Activated CD8-positive, alpha-beta memory T cell treated with anti-CD3 and anti-CD28 coated beads, Interleukin-2, amount 50 U/mL, for 48 hours (primary cell): Measurements from ENCODE around the gene ZNF254.
"Not testable (repeated sequence)": the region's sequence is repeated elsewhere in the genome, so short reads cannot be mapped to it uniquely, and the experiment has no call there.

Source experiments
- DNase-seq: peaks from one replicate; pipeline ENCODE4 v3.0.0-alpha.2; 2020

The ZNF254 gene

DNA sequence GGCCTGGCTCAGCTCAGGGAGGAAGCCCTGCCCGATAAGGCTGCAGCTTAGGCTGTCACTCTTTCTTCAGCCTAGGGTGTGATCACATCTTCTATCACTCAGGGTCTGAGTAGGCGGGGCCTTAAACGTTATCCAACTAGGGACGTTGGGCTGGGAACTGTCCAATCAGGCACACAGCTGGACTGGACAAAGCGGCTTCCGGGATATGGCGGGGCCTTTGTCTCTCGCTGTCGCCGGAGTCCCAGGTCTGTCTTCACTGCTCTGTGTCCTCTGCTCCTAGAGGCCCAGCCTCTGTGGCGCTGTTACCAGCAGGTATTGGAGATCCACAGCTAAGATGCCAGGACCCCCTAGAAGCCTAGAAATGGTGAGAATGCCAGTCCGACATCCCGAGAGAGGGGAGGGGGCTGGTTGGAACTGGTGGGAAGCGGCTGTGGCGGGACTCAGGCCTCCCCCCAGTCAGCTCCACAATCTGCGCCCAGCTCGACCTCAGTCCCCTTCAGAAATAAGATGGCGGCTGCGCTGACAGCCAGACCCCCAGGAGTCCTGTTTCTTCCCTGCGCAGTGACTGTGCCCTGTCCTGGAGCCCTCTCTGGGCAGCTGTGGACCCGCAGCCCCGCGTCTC lies at the start of gene ZNF254:
ZNF254 (plus strand) TSS at position 214 of the 622 bp plus-strand sequence; CDS start at position 335, 121 bp downstream.
- peak; percentile 85 for DNase-seq

DNA sequence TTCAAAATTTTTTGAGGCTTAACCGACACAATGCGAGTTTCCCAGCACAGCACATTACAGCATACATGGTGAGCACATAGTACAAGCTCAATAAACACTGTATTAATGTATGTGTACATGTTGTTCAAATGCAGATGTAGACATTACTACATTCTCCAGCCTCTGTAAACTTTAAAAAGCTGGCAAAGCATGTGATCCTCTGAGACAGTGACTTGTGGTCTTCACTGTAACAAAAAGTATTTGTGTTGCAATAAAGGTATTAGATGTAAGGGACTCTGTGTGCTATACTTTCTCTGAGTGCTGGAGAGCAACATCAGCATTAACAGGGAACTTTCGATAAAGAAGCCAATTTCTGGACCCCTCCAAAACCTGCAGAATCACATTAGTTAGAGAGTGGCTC lies 46.4 kb upstream of the ZNF254 start:
- no peak for DNase-seq

DNA sequence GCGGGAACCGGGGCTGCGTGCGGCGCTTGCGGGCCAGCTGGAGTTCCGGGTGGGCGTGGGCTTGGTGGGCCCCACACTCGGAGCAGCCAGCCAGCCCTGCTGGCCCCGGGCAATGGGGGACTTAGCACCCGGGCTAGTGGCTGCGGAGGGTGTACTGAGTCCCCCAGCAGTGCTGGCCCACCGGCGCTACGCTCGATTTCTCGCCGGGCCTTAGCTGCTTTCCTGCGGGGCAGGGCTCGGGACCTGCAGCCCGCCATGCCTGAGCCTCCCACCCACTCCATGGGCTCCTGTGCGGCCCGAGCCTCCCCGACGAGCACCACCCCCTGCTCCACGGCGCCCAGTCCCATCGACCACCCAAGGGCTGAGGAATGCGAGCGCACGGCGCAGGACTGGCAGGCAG lies 45.7 kb upstream of the ZNF254 start:
- DNase-seq = not testable (repeated sequence)

DNA sequence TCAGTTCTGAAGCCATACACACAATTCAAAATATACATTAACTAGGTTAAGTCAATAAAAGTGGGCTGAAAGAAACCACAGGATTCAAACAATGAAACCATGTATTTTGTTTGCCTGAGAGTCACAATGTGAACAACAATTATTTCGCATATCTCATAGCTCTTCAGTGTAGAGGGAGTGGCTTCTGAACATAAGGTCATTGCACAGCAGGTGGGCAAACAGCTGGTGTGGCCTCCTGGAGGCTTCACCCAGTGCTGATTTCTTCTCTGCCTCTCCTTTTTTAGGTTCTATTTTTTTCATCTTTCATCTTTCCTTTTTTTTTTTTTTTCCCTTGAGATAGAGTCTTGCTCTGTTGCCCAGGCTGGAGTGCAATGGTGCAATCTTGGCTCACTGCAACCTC lies 40.4 kb upstream of the ZNF254 start:
- DNase-seq = no peak

DNA sequence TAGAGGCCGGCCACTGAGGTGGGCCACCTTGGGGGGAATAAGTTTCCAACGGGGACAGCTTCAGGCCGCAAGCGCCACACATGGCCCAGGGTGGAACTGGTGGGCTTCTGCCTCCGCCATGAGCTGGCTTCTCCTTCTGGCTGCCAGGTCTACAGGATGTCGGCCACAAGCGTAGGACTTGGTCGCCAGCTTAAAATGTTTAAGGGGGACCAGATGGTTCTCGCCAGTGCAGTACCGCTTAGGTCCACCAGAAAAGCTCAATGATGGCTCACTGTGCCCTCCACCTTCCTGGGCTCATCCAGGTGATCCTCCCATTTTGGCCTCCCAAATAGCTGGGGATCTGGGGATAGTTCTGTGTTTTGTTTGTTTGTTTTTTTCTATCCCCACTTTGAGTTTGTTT lies 38.7 kb upstream of the ZNF254 start:
- no peak for DNase-seq

- DNase-seq = no peak
These were observed 37.5 kb upstream of the ZNF254 start for GRCh38 chr19:24049537-24049936.

DNA sequence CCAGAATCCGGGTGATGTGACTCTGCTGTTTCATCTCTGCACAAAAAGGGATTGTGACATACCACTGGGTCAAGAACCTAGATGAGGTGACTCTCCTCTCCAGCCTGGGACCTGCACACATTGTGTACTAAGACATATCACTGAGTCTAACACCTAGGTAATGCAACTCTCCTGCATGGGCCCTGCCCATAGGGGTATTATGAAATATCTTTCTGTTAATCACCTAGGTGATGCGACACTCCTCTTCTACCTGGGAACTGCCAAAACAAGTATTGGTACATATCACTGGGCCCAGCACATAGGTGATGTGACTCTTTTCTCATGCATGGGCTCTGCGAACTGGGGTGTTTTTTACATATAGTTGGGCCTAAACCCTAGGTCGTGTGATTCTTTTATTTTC lies 35.5 kb upstream of the ZNF254 start:
- DNase-seq = no peak

DNA sequence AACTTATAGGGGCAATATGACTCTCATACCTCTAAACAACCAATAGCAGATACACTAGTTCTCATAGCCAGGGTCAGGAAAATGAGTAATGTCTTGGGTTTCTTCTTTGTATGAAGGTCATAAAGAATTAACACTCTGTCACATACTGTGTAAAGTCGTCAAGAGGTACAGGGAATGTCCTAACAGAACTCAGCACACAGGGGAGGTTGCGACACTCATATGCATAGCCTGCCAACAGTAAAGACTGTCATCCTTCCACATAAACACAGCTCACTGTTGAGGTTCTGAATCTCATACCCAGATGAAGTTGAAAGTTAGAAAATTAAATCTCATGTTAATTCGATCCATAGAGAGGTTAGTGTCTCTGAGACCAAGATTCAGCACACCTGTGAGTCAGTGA lies 34.2 kb upstream of the ZNF254 start:
- no peak for DNase-seq

DNA sequence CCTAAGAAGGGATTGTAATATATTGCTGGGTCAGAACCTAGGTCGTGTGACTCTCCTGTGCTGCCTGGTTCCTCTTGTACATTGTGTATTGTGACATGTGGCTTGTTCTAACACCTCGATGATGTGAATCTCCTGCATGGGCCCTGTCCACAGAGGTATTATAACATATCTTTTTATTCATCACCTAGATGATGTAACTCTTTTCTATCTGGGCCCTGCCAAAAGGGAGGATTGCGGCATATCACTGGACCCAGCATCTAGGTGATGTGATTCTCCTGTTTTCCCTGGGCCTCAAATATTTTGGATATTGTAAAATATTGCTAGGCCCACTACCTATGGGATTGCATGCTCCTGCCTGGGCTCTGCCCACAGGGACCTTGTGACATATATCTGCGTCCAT lies 33.4 kb upstream of the ZNF254 start:
- no peak for DNase-seq

DNA sequence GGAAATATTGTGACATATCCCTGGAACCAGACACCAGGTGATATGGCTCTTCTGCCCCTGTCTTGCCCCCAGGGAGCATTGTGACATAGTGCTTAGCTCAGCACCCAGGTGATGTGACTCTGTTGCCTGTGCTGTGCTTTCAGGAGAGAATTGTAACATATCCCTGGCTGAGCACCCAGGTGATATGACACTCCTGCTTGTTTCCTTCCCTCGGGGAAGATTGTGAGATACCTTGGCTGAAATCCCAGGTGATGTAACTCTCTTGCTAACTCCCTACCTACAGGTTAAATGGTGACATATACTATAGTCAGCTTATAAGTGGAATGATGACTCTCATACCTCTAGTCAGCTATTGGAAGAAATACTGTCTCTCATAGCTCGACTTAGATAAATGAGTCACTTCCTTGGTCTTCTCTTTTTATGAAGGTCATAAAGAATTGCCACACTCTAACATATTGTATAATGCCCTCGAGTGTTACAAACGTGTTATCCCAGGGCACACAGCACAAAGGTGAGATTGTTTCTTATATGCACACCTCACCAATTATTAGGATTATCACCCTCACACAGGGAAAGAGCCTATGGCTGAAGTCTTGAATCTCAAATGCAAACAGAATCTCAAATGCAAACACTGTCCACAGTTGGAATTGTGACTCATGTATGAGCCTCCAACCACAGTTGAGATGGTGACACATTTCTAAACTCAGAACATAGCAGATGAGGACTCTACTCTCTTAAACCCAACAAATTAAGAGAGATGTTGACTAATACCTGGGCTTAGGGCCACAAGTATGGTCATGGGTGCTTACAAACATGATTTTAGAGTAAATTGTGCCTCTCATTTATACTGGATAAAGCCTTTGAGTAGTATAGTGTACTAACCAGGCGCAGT lies 32.7 kb upstream of the ZNF254 start:
- no peak for DNase-seq

- no peak for DNase-seq
These were observed 31.4 kb upstream of the ZNF254 start for GRCh38 chr19:24055548-24055947.

DNA sequence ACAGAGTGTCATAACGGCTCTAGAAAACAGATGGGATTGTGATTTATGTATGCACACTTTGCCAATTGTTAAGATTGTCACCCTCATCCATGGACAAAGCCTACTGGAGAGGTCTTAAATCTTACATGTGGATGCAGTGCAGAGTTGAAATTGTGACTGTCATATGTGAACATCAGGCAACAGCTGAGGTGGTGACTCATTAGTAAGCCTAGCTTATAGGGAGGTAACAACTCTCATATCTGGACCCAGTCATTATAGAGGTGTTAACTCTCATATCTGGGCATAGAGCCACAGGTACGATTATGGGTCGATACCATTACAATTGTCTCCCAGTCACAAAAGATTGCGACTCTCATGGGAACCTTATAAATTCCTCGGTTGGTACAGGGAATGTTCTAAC lies 29.8 kb upstream of the ZNF254 start:
- DNase-seq = no peak

GRCh38 chr19:24059563-24060295 lies 27.3 kb upstream of the ZNF254 start:
- DNase-seq = no peak

- no peak for DNase-seq
These were observed 26.2 kb upstream of the ZNF254 start for GRCh38 chr19:24060687-24061356.

- DNase-seq = no peak
These were observed 24.8 kb upstream of the ZNF254 start for GRCh38 chr19:24062190-24062589.

- no peak for DNase-seq
These were observed 23.7 kb upstream of the ZNF254 start for GRCh38 chr19:24063295-24063694.

DNA sequence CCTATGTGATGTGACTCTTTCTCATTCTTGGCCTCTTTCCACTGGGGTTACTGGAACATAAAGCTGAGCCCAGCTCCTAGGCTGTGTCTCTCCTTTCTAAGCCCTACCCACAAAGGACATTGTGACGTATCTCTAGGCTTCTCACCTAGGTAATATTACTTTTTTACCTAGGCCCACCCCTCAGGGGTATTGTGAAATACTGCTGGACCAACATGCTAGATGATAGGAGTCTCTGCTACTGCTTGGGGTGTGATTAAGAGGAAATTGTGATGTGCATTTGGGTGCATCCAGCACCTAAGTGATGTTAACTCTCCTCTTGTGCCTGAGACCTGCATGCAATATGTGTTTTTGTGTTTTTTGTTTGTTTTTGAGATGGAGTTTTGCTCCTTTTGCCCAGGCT lies 22.8 kb upstream of the ZNF254 start:
- no peak for DNase-seq

DNA sequence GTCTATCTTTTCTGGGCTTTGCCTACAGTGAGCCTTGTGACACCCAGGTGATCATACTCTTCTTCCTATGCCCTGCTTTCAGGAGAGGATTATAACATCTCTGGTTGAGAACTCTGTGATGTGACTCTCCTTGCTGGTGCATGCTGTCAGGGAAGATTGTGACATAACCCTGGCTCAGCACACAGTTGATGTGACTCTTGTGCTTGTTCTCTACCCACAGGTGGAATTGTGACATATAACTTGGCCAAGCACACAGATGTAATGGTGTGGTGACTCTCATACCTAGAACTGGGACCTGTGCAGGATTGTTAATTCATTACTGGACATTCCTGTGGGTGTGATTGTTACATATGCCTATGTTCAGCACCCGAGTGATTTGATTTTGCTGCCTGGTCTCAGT lies 21.7 kb upstream of the ZNF254 start:
- DNase-seq = no peak

GRCh38 chr19:24065865-24066604 lies 21.0 kb upstream of the ZNF254 start:
- no peak for DNase-seq

DNA sequence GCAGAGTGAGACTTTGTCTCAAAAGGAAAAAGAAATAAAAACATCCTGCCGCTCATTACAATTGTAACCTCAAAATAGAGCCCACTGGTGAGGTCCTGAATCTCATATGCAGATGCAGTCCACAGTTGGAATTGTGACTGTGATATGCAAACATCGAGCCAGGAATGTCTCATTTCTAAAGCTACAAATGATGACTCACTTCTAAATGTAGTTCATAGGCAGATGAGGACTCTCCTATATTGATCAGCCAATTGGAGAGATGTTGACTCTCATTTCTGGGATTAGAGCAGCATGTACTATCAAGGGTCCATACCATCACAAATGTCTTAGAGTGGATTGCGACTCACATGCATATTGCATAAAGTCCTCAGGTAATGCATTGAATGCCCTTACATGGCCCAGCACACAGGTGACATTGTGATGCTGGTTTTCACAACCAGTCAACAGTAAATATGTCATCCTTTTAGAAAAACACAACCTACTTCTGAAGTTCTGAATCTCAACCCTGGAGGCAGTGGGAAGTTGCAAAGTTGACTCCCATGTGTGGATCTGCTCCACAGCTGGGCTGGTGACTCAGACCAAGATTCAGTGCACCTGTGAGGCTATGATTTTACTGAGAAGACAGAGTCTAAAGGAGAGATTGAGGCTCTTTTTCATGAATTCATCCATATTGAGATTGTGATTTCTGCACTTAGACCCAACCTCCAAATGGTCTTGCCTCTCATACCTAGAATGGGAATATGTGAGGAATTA lies 16.9 kb upstream of the ZNF254 start:
- no peak for DNase-seq

GRCh38 chr19:24071078-24071477 lies 15.9 kb upstream of the ZNF254 start:
- no peak for DNase-seq

DNA sequence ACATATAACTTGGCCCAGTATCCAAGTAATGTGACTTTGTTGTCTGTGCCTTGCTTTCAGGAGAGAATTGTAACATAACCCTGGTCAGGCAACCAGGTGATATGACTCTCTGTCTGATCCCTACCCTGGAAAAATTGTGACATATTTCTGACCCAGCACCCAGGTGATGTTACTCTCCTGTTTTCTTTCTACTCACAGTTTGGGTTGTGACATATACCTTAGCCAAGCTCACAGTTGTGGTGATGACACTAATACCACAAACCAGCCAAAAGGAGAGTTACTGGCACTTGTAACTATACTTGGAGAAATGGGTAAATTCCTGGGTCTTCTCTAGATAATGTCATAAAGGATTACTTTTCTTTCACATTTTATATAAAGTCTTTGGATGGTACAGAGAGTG lies 14.3 kb upstream of the ZNF254 start:
- no peak for DNase-seq
